Right lobe of liver (tissue), 6 donors: ENCODE measurements around the gene RNF31. TPM values are rescaled to one million over a fixed set of nuclear protein-coding genes. Genes with fewer than 3 reads are reported as not detected.

Experiments used
- ATAC-seq, 4 donors: fragments of 200-7000 bp; cut with Tn5 transposase; one replicate each; pipeline ENCODE4 v1.9.1; 2020; ENCODE audit warnings: mild to moderate bottlenecking in 4 of 4, moderate library complexity in 4 of 4
- DNase-seq, 3 donors: peaks; one replicate each; pipeline ENCODE4 v3.0.0-alpha.2; 2020
- H3K27ac ChIP-seq, 3 donors: fragments of 200-600 bp; one replicate each; pipeline ENCODE4 v1.8.0; 2022
- H3K27me3 ChIP-seq, 2 donors: fragments of 200-600 bp; one replicate each; pipeline ENCODE4 v1.8.0; 2022
- H3K36me3 ChIP-seq, 4 donors: fragments of 200-600 bp; sonication (generic) in 1 of 4; one replicate each; pipeline versions ENCODE4 v1.5.1 to v1.8.0; 2017 to 2022; ENCODE audit warnings: control low read depth in 1 of 4
- H3K4me1 ChIP-seq, 4 donors: fragments of 200-600 bp; sonication (generic) in 1 of 4; one replicate each; pipeline versions ENCODE4 v1.5.1 to v1.8.0; 2017 to 2022; ENCODE audit warnings: control low read depth in 1 of 4
- H3K4me3 ChIP-seq, 3 donors: fragments of 200-600 bp; one replicate each; pipeline ENCODE4 v1.8.0; 2022
- H3K9me3 ChIP-seq, 4 donors: fragments of 200-600 bp; sonication (generic) in 1 of 4; one replicate each; pipeline versions ENCODE4 v1.5.1 to v1.8.0; 2017 to 2022; ENCODE audit warnings: control low read depth in 1 of 4
- POLR2A ChIP-seq: fragments of 450-650 bp; IDR thresholded peaks from one replicate; pipeline ENCODE4 v1.6.1; 2017; ENCODE audit warnings: antibody characterized with exemption, mild to moderate bottlenecking
- WGBS: methylation state at CpG from one replicate; pipeline ENCODE4 v1.1.6; 2018; ENCODE audit warnings: low coverage, low lambda C conversion rate; ENCODE audit not compliant: insufficient coverage; ENCODE audit errors: missing lambda C conversion rate; 5-methylcytosine and 5-hydroxymethylcytosine counted together
- intact Hi-C, 2 donors: fragments of 100-400 bp; cut with DNase I; formaldehyde crosslinking; loops; one replicate each; pipeline versions ENCODE4 v1.11.2 to v1.14.1; 2022
- long read RNA-seq: library from polyadenylated mRNA; unstranded; transcript quantifications from one replicate; pipeline ENCODE4 v2.0.0, GENCODE V29; 2019
- total RNA-seq, 6 experiments: library from RNA; depleted of rRNA in 2 of 6; stranded (reverse); fragments of >200 nt in 2 of 6; fragmentation: NEBNext Ultra II Directional in 3 of 6; extraction: Animal tissue kit (Norgen Biotek cat#: 25700) in 3 of 6; gene quantifications; one replicate each; pipeline versions ENCODE4 v1.1.0 to v1.2.4, GENCODE V29; 2016 to 2023
- TF ChIP-seq, protein P1 (sequence below), 4 donors: fragments of 200-600 bp in 3 of 4; fragments of 450-650 bp in 1 of 4; IDR thresholded peaks; one replicate each; pipeline versions ENCODE4 v1.5.1 to v1.8.0; 2016 to 2022; ENCODE audit warnings: antibody characterized with exemption in 4 of 4, mild to moderate bottlenecking in 2 of 4
- donor health status: DM: no; HTN: yes; CAD: no.
- donor health status: DM: no; HTN: no; CAD: no.
- donor health status: DM: no; HTN: no; CAD: no.
- donor health status: DM: no; HTN: yes; CAD: no.
- donor health status: DM: no; HTN: yes; CAD: no.

Gene RNF31
- 10 to 100 TPM; 17.5 to 39.6 (median 26.2) TPM for total RNA-seq
- long read RNA-seq, partial matches to known transcripts, result 0 of 1 reads
- long read RNA-seq, other reads (novel, unspliced or antisense), result 1 of 1 reads

DNA sequence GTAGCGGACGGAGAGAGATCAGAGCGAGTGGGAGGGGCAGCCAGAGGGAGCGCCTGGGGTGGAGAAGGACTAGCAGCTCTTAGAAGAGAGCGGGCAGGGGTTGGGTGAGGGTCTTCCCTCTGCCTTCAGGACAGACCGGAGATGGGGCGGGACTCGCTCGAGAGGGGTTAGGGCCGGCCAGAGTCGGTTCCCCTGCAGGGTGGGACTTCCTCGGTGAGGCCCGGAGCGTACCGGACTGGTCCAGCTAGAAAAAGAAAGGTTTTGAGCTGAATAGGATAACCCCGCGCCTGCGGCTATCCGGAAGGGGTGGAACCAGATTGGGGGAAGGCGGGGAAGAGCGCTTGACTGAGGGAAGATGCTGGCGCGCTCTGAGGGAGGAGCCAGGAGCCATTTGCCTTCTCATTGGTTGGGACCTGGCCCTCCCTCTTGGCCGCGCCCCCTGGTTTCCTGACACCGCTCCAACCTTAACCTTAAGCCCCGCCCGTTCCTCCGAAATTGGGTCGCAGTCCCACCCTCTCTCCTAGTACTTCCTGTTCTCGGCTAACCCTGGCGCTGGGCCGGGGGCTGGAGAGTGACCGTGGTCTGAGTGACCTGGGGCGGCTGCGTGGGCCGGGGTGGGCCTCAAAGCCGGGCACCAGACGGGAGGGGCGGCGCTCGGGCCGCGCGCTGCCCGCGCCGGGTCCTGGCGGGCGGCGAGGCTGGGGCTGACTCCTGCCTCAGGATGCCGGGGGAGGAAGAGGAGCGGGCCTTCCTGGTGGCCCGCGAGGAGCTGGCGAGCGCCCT is at the start of gene RNF31:
Gene RNF31 (plus strand): TSS at position 521 of the 783 bp plus-strand sequence. CDS start 201 bp downstream, at position 722.
- H3K4me3 ChIP-seq, result peak within 1 kb of the TSS; percentile 70 to 86 (median 83)
- H3K36me3 ChIP-seq, result peaks cover 0 to 44% (median 19%) of the 10 kb centered on the region in 4 donors
- no peaks in the 10 kb centered on the region for H3K27me3 ChIP-seq
- H3K9me3 ChIP-seq, result no peaks in the 10 kb centered on the region
- peak; percentile 89 to 93 (median 90) for ATAC-seq
- peaks cover 0 to 18% (median 4%) of the 10 kb centered on the region in 4 donors for H3K4me1 ChIP-seq
- TF ChIP-seq, protein P1, sequence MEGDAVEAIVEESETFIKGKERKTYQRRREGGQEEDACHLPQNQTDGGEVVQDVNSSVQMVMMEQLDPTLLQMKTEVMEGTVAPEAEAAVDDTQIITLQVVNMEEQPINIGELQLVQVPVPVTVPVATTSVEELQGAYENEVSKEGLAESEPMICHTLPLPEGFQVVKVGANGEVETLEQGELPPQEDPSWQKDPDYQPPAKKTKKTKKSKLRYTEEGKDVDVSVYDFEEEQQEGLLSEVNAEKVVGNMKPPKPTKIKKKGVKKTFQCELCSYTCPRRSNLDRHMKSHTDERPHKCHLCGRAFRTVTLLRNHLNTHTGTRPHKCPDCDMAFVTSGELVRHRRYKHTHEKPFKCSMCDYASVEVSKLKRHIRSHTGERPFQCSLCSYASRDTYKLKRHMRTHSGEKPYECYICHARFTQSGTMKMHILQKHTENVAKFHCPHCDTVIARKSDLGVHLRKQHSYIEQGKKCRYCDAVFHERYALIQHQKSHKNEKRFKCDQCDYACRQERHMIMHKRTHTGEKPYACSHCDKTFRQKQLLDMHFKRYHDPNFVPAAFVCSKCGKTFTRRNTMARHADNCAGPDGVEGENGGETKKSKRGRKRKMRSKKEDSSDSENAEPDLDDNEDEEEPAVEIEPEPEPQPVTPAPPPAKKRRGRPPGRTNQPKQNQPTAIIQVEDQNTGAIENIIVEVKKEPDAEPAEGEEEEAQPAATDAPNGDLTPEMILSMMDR (IDR thresholded peaks at IDR 0.05), result peak in 1 of 4 donors; percentile 12
- TF ChIP-seq POLR2A, result peak; percentile 54
- H3K27ac ChIP-seq, result peak within 1 kb of the TSS; percentile 49 to 79 (median 75)
- 0% methylated on average over 22 of the region's 57 CpGs for WGBS
- intact Hi-C loops, result no loop called here
- DNase-seq, result peak; percentile 98 to 99 (median 98)

DNA sequence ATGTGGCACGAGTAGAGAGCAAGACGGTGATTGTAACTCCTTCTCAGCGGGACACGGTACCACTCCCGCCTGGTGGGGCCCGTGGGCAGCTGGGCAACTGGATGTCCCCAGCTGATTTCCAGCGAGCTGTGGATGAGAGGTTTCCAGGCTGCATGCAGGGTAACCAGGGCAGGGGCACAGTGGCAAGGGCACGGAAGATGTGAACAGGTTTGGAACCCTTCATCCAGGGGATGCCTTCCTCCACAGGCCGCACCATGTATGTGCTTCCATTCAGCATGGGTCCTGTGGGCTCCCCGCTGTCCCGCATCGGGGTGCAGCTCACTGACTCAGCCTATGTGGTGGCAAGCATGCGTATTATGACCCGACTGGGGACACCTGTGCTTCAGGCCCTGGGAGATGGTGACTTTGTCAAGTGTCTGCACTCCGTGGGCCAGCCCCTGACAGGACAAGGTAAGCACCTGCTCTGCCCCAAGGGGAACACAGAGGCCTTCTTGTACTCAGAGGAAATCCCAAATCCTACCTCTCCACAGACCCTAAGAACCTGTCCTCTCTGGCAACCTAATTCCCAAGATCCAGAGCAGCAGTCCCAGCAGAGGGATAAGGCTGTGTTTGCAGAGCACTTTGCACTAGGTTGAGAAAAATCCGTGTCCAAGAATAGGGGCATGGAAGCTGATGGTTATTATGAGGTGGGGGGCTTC is 48.9 kb upstream of the RNF31 start:
- DNase-seq (no peak), ATAC-seq (no peak)
- Histone ChIP-seq H3K4me3 (no peak overlapping the region), H3K36me3 (peaks cover 0 to 60% (median 12%) of the 10 kb centered on the region in 4 donors), H3K4me1 (peaks cover 0 to 82% (median 25%) of the 10 kb centered on the region in 4 donors), H3K9me3 (no peaks in the 10 kb centered on the region), H3K27ac (peak overlapping the region in 1 of 3 donors; percentile 39), H3K27me3 (no peaks in the 10 kb centered on the region)
- intact Hi-C loops, result loop anchor here in 1 of 2 donors (10.0 kb wide), 1 partner anchor 56 kb away; no protein-coding TSS in a partner anchor
- WGBS, result 73% methylated on average over 4 of the region's 16 CpGs
- no peak for TF ChIP-seq POLR2A
- TF ChIP-seq, protein P1 (IDR thresholded peaks at IDR 0.05), result no peak

DNA sequence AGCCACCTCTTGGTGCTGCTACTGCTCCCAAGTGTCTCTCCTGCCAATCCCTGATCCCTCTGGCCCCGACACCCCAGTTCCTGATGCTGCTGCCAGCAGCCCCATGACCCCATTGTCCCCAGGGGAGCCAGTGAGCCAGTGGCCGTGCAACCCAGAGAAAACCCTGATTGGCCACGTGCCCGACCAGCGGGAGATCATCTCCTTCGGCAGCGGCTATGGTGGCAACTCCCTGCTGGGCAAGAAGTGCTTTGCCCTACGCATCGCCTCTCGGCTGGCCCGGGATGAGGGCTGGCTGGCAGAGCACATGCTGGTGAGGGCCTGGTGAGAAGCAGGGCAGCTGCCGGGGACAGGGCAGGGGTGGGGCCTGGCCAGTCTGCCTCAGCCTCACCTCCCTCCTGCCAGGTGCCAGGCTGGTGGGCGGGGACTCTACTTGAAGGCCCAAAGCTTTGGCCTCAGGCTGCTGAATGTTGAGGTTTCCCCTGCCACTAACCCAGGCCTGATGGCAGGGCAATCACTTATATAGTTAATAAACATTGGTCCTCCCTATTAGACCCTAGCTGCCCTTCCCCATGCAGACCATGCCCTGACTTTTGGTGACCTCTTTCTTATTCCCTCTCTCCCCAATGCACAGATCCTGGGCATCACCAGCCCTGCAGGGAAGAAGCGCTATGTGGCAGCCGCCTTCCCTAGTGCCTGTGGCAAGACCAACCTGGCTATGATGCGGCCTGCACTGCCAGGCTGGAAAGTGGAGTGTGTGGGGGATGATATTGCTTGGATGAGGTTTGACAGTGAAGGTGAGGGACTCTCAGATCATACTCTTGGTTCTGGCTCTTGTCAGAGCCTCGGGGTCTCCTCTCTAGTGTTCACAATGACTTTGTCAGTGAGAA is 48.1 kb upstream of the RNF31 start:
- DNase-seq, result peak in 2 of 3 donors; percentile 72 to 82
- intact Hi-C loops, result loop anchor here in 1 of 2 donors (10.0 kb wide), 1 partner anchor 56 kb away; no protein-coding TSS in a partner anchor
- no peak for TF ChIP-seq POLR2A
- TF ChIP-seq, protein P1 (IDR thresholded peaks at IDR 0.05), result no peak
- Histone ChIP-seq H3K4me1 (peaks cover 0 to 84% (median 26%) of the 10 kb centered on the region in 4 donors), H3K36me3 (peaks cover 0 to 68% (median 13%) of the 10 kb centered on the region in 4 donors), H3K4me3 (no peak overlapping the region), H3K27ac (peak overlapping the region in 1 of 3 donors; percentile 39), H3K27me3 (no peaks in the 10 kb centered on the region), H3K9me3 (no peaks in the 10 kb centered on the region)
- WGBS, result 46% methylated on average over 5 of the region's 17 CpGs
- ATAC-seq, result peak in 2 of 4 donors; percentile 4 to 25
